Measurements from ENCODE around the gene MAB21L1.

The MAB21L1 gene

GRCh38 chr13:35475960-35476943 is at the start of gene MAB21L1:
MAB21L1 (minus strand) TSS chr13:35476689; CDS start chr13:35476138, 551 bp downstream.
- H3K9ac ChIP-seq (ENCODE audit: low read length), result peak within 1 kb of the TSS; percentile 91
- H3F3A ChIP-seq (ENCODE audit: insufficient read depth, low read length), result no peaks in the 10 kb centered on the region
- H3K9me3 ChIP-seq (ENCODE audit: low read length), result no peaks in the 10 kb centered on the region
- H3K4me3 ChIP-seq (ENCODE audit: low read depth, low read length, poor library complexity, severe bottlenecking), result peak within 1 kb of the TSS; percentile 88
- H4K20me1 ChIP-seq (ENCODE audit: insufficient read depth, low read length), result no peaks in the 10 kb centered on the region
- H3K79me2 ChIP-seq (ENCODE audit: insufficient read depth, low read length), result peaks cover 13% of the 10 kb centered on the region
- H2AFZ ChIP-seq (ENCODE audit: low read length), result no peak within 1 kb of the TSS
- no peaks in the 10 kb centered on the region for H3K36me3 ChIP-seq (ENCODE audit: insufficient read depth, low read length)
- TF ChIP-seq EZH2 (IDR thresholded peaks at IDR 0.05; ENCODE audit: borderline replicate concordance, low read length), result no peak
- TF ChIP-seq CTCF (IDR thresholded peaks at IDR 0.05; ENCODE audit: low read length), result no peak
- H3K27me3 ChIP-seq (ENCODE audit: insufficient read depth, low read length), result no peaks in the 10 kb centered on the region
- H3K4me1 ChIP-seq (ENCODE audit: insufficient read depth, low read length, severe bottlenecking), result peaks cover 44% of the 10 kb centered on the region
- H3K27ac ChIP-seq (ENCODE audit: low read depth, low read length, poor library complexity, severe bottlenecking), result peak within 1 kb of the TSS; percentile 91
- no peaks in the 10 kb centered on the region for H3K9me2 ChIP-seq (ENCODE audit: low read depth, low read length)
- H3K4me2 ChIP-seq (ENCODE audit: low read length), result peak within 1 kb of the TSS; percentile 96

GRCh38 chr13:35524171-35524570 is 47.7 kb upstream of the MAB21L1 start:
- no peaks in the 10 kb centered on the region for H4K20me1 ChIP-seq (ENCODE audit: insufficient read depth, low read length)

GRCh38 chr13:35518337-35518946 is 42.0 kb upstream of the MAB21L1 start:
- Histone ChIP-seq H3K27ac (ENCODE audit: low read depth, low read length, poor library complexity, severe bottlenecking) (no peak overlapping the region), H3K36me3 (ENCODE audit: insufficient read depth, low read length) (no peaks in the 10 kb centered on the region), H3K9me2 (ENCODE audit: low read depth, low read length) (no peaks in the 10 kb centered on the region), H2AFZ (ENCODE audit: low read length) (no peak overlapping the region), H3K27me3 (ENCODE audit: insufficient read depth, low read length) (no peaks in the 10 kb centered on the region), H3K9me3 (ENCODE audit: low read length) (no peaks in the 10 kb centered on the region), H3K79me2 (ENCODE audit: insufficient read depth, low read length) (no peaks in the 10 kb centered on the region), H3F3A (ENCODE audit: insufficient read depth, low read length) (no peaks in the 10 kb centered on the region), H3K9ac (ENCODE audit: low read length) (no peak overlapping the region), H3K4me1 (ENCODE audit: insufficient read depth, low read length, severe bottlenecking) (no peaks in the 10 kb centered on the region), H4K20me1 (ENCODE audit: insufficient read depth, low read length) (no peaks in the 10 kb centered on the region), H3K4me2 (ENCODE audit: low read length) (no peak overlapping the region), H3K4me3 (ENCODE audit: low read depth, low read length, poor library complexity, severe bottlenecking) (no peak overlapping the region)
- TF ChIP-seq CTCF (IDR thresholded peaks at IDR 0.05; ENCODE audit: low read length) (no peak), EZH2 (IDR thresholded peaks at IDR 0.05; ENCODE audit: borderline replicate concordance, low read length) (no peak)

More at GRCh38 chr13:35524171-35524570, 47.7 kb upstream of the MAB21L1 start:
- TF ChIP-seq CTCF (IDR thresholded peaks at IDR 0.05; ENCODE audit: low read length) (no peak), EZH2 (IDR thresholded peaks at IDR 0.05; ENCODE audit: borderline replicate concordance, low read length) (no peak)
- Histone ChIP-seq H3K27ac (ENCODE audit: low read depth, low read length, poor library complexity, severe bottlenecking) (no peak overlapping the region), H3K9me2 (ENCODE audit: low read depth, low read length) (no peaks in the 10 kb centered on the region), H3K27me3 (ENCODE audit: insufficient read depth, low read length) (no peaks in the 10 kb centered on the region), H3K36me3 (ENCODE audit: insufficient read depth, low read length) (no peaks in the 10 kb centered on the region), H3K4me1 (ENCODE audit: insufficient read depth, low read length, severe bottlenecking) (no peaks in the 10 kb centered on the region), H2AFZ (ENCODE audit: low read length) (no peak overlapping the region), H3K4me2 (ENCODE audit: low read length) (no peak overlapping the region), H3K4me3 (ENCODE audit: low read depth, low read length, poor library complexity, severe bottlenecking) (no peak overlapping the region), H3F3A (ENCODE audit: insufficient read depth, low read length) (no peaks in the 10 kb centered on the region), H3K9me3 (ENCODE audit: low read length) (no peaks in the 10 kb centered on the region), H3K79me2 (ENCODE audit: insufficient read depth, low read length) (no peaks in the 10 kb centered on the region), H3K9ac (ENCODE audit: low read length) (no peak overlapping the region)

Measured in OCI-LY1 (cell line).